GM21717 (cell line): Measurements from ENCODE around the gene RNF123.

Experiments
- ATAC-seq: cut with Tn5 transposase; IDR thresholded peaks from one replicate; pipeline ENCODE4 v1.9.1; 2021; ENCODE audit warnings: mild to moderate bottlenecking, moderate library complexity; ENCODE audit not compliant: unreplicated experiment

RNF123 gene

GRCh38 chr3:49717959-49718857 lies 28.9 kb downstream of the RNF123 start:
- no peak for ATAC-seq

GRCh38 chr3:49718858-49719213 lies 29.5 kb downstream of the RNF123 start:
- ATAC-seq: no peak

DNA sequence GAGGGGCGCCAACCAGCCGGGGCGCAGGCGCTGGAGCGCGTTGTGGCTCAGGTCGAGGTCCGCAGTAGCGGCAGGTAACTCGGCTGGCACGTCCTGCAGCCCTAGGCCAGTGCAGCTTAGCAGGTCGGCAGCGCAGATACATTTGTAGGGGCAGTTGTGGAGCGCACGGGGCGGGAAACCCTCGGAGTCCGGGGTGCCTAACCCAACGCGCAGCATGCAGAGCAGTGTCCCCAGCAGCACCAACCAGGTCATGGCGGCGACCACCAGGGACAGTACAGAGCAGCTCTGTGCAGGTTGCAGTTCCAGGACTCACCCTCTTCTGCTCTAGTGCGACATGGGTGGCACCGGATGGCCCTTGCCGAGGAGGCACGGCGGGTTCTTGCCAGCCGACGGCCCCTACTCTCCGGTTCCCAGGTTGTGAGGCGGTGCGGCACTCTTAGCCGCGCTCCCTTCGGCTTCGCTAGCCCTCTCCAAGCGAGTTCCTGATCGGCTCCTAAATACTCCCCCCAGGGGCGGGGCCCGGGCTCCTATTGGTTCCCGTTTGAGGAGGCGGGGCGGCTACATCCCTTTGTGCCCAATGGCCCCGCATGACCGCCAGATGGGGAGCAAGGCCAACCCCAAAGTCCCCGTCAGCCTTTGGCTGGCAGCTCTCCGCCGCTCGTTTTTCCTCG lies 30.0 kb downstream of the RNF123 start, which contains the start of gene AMIGO3:
TSS of gene AMIGO3 (minus strand) at position 471 of the 671 bp plus-strand sequence. CDS start at position 252, 219 bp downstream.
- ATAC-seq: peak; percentile 45

GRCh38 chr3:49720855-49721595 lies 31.7 kb downstream of the RNF123 start:
- no peak for ATAC-seq

- ATAC-seq: no peak
These were observed 32.2 kb downstream of the RNF123 start for GRCh38 chr3:49721596-49721895.

DNA sequence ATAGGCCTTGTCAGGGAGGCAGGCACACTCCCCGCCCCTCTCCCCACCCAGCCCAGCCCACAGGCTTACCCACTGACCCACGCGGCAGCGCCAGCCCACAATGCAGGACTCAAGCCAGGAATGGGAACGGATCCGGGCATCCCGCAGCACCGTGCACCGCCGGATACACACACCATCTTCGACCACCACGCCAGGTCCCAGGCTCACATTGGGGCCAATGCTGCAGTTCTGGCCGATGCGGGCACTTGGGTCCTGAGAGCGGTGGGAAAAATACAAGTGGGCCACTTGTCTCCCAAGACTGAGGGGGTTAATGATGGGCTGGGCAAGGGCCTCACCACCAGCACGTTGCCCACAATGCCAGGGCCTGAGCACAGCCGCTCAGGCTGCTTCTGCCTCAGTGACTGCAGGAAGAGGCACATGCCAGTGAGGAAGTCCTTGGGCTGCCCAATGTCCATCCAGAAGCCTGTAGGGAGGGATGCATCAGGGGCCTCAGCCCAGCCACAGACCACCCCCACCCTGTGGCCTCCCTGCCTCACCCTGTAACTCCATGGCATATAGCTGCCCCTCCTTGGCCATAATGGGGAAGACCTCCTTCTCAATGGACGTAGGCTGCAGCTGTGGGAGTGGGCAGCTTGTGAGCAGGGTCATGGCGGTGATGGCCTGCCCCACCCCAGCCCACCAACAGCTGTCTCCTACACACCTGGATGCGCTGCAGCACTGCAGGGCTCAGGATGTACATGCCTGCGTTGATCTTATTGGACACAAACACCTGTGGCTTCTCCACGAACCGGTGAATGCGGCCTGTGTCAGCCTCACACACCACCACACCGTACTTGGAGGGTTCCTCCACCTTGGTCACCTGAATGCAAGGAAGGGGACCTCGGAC lies 32.8 kb downstream of the RNF123 start:
- ATAC-seq: no peak

DNA sequence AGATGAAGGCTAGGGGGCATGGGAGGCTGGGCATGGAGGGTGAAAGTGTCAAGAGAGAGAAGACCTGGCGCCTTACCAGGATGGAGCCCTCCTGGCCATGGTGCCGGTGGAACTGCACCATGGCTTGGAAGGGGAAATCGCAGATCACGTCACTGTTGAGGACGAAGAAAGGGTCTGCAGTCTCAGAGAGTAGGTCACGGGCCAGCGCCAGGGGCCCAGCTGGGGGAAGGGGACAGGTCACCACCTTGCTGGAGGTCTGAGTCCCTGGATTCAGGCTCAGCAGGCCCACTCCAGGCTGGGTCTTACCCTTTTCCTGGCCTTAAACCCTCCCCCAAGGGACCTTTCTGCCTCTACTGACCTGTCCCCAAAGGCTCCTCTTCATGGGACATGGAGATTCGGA lies 33.5 kb downstream of the RNF123 start:
- ATAC-seq: no peak

DNA sequence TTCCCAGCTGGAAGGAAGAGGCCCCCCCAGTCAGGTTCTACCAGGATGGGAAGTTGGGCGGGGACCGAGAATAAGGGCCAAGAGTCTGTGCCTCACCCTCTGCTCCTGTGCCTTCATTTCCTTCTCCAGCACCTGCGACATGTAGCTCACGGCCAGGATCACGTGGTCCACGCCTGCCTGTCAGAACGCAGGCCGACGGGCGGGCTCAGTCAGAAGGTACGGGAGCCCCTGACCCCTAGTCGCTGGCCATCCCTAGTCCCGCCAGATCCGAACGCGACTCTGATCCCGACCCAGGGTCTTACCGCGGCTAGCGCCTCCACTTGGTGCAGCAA lies 33.9 kb downstream of the RNF123 start:
- ATAC-seq: peak; percentile 7

GRCh38 chr3:49723628-49724551 lies 34.5 kb downstream of the RNF123 start, which contains the start of gene GMPPB:
GMPPB (minus strand) TSS chr3:49723951; CDS start chr3:49723726, 225 bp downstream.
- ATAC-seq: peak; percentile 65

- no peak for ATAC-seq
These were observed 35.2 kb downstream of the RNF123 start for GRCh38 chr3:49724586-49724985.

DNA sequence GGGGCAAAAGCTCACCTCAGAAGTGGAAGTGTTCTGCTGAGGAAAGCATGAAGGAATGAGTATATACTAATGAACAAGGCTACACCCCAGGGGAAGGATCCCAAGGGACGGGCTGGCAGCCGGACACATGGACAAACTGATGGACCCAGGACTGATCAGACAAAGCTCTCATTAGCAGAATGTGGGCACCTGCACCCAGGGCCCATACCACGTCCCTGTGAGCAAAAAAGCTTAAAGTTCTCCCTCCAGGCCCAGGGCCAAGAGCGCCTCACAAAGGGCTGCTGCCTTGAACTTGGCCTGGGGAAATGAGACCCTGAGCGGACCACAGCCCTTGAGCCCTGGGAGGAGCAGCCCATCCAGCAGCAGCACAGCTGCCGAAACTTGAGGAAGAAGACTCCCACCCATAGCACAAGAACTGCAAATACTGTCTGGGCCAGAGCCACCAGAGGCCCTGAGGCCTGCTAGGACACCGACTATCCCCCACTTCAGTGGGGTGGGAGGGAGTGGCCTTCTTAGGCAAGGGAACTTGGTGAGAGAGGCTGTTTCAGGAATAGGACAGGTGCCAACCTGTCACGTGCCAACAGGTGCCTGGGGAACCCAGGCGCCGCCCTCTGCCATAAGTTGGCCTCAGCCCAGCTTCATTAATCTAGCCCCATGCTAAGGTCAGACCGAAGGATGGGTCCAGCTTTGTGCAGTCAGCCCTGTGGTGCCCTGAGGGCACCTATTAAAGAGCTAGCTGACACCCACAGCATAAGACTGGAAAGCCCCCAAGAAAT lies 36.7 kb downstream of the RNF123 start:
- ATAC-seq: no peak

GRCh38 chr3:49727154-49727923 lies 38.0 kb downstream of the RNF123 start:
- ATAC-seq: no peak

- no peak for ATAC-seq
These were observed 38.6 kb downstream of the RNF123 start for GRCh38 chr3:49727924-49728361.

- ATAC-seq: no peak
These were observed 40.7 kb downstream of the RNF123 start for GRCh38 chr3:49729966-49730609.

DNA sequence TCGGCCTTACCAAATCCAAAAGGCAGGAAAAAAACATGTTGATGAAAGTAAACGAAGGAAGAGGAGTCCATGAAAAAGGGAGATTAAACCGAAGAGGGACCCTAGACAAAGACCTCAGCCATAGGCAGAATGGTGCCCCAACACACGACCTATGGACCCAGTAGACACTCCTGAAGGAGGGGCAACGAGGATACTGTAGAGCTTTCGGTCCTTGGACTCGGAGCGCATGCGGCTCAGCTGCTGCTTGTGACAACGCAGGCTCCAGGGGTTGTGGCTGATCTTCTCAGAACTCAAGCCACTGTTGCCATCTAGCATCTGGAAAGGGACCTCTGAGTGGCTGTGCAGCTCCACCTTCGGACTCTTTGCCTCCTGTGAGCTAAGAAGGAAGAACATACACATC lies 43.2 kb downstream of the RNF123 start:
- no peak for ATAC-seq

GRCh38 chr3:49733551-49733950 lies 44.2 kb downstream of the RNF123 start:
- ATAC-seq: no peak

DNA sequence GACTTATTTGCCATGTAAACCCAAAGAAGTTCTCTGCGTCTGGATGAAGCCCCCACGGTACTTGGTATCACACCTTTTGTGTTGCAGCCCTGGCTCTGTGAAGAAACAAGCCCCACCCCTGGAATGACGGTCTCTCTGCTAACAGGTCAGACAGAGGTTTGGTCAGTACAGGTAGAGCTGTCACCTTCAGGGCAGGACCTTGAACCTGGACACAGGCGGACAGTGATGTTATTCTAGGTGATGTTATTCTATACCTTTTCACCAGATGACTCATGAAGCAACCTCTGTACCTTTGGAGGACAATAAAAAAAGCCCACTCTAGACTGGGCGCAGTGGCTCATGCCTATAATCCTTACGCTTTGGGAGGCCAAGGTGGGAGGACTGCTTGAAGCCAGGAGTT lies 45.4 kb downstream of the RNF123 start:
- no peak for ATAC-seq
